KOPT-K1 (cell line): ENCODE data around the gene WDR6.

Experiments
- H3K27ac ChIP-seq: fragments of 200-600 bp; sonication (generic); 2 replicates; pipeline ENCODE4 v1.5.1; 2016; ENCODE audit warnings: antibody characterized with exemption, mild to moderate bottlenecking, low read depth, low read length; ENCODE audit not compliant: poor library complexity, severe bottlenecking
- H3K36me3 ChIP-seq: fragments of 200-600 bp; sonication (generic); 2 replicates; pipeline ENCODE4 v1.5.1; 2017; ENCODE audit warnings: antibody characterized with exemption, mild to moderate bottlenecking, low read length, moderate library complexity; ENCODE audit not compliant: insufficient read depth
- H3K9me3 ChIP-seq: fragments of 200-600 bp; sonication (generic); 2 replicates; pipeline ENCODE4 v1.5.1; 2017; ENCODE audit warnings: antibody characterized with exemption, low read length, mild to moderate bottlenecking; ENCODE audit not compliant: insufficient read depth, poor library complexity, severe bottlenecking

The WDR6 gene

GRCh38 chr3:48984663-48985062, 22.5 kb upstream of the WDR6 start:
- Histone ChIP-seq H3K36me3 (peaks cover 72% of the 10 kb centered on the region), H3K27ac (no peak overlapping the region), H3K9me3 (no peaks in the 10 kb centered on the region)

- H3K36me3 ChIP-seq: peaks cover 60% of the 10 kb centered on the region
- no peaks in the 10 kb centered on the region for H3K9me3 ChIP-seq
- no peak overlapping the region for H3K27ac ChIP-seq
Observed at GRCh38 chr3:48985831-48986376, 21.3 kb upstream of the WDR6 start.

- Histone ChIP-seq H3K9me3 (no peaks in the 10 kb centered on the region), H3K36me3 (peaks cover 26% of the 10 kb centered on the region), H3K27ac (peak overlapping the region; percentile 35)
Observed at GRCh38 chr3:48989126-48989795, 17.9 kb upstream of the WDR6 start.

DNA sequence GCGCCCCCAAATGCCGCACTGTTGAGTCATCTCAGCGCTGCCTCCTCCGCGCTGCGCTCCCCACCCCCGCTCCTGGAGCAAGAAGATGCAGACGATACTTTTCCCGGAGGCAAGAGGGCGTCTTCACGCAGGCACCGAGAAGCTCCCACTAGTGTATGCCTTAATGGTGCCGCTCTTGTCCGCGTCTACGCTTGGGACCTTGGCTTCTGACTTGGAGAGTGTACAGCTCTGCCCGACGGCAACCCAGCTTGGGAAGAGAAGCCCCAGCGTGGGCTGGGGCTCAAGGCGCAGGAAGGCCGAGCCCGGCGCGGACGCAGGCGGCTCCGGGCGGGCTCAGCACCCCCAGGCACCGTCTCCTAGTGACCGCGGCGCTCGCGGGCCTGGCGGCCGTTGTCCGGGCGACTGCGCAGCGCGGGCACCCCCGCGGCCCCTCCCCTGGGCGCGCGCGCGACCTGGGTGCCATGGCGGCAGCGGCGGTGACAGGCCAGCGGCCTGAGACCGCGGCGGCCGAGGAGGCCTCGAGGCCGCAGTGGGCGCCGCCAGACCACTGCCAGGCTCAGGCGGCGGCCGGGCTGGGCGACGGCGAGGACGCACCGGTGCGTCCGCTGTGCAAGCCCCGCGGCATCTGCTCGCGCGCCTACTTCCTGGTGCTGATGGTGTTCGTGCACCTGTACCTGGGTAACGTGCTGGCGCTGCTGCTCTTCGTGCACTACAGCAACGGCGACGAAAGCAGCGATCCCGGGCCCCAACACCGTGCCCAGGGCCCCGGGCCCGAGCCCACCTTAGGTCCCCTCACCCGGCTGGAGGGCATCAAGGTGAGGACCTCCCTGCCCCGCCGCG, 17.2 kb upstream of the WDR6 start, which contains the start of gene P4HTM:
Gene P4HTM, plus strand, starts transcription at position 446 of the 840 bp plus-strand sequence. Its CDS starts 16 bp downstream, at position 462.
- Histone ChIP-seq H3K9me3 (no peaks in the 10 kb centered on the region), H3K27ac (peak within 1 kb of the TSS; percentile 35)

GRCh38 chr3:48990636-48991469, 16.3 kb upstream of the WDR6 start:
- no peak overlapping the region for H3K27ac ChIP-seq
- peaks cover 11% of the 10 kb centered on the region for H3K36me3 ChIP-seq
- no peaks in the 10 kb centered on the region for H3K9me3 ChIP-seq

More for the DNA sequence above, 17.2 kb upstream of the WDR6 start, which contains the start of gene P4HTM:
- H3K36me3 ChIP-seq: peaks cover 19% of the 10 kb centered on the region

- Histone ChIP-seq H3K9me3 (no peaks in the 10 kb centered on the region), H3K36me3 (no peaks in the 10 kb centered on the region), H3K27ac (no peak overlapping the region)
Observed at GRCh38 chr3:48991851-48992545, 15.2 kb upstream of the WDR6 start.

DNA sequence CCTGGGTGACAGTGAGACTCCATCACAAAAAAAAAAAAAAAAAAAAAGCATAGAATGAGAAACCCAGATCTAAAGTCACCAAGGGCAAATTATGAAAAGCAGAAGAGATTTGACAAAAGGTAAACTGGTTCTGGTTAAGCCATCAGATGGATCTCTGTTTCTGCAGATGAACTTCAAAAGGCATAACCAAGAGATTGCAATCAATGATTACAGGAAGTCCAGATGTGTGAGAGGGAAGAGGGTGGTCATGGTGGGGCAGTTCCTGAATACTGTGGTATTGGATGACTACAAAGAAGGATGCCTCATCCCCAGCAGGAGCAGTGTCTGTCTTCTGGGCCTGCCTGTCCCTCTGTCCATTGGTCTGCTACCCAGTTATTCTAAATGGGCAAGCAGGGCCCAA, 13.4 kb upstream of the WDR6 start:
- no peaks in the 10 kb centered on the region for H3K9me3 ChIP-seq
- H3K27ac ChIP-seq: no peak overlapping the region
- no peaks in the 10 kb centered on the region for H3K36me3 ChIP-seq

DNA sequence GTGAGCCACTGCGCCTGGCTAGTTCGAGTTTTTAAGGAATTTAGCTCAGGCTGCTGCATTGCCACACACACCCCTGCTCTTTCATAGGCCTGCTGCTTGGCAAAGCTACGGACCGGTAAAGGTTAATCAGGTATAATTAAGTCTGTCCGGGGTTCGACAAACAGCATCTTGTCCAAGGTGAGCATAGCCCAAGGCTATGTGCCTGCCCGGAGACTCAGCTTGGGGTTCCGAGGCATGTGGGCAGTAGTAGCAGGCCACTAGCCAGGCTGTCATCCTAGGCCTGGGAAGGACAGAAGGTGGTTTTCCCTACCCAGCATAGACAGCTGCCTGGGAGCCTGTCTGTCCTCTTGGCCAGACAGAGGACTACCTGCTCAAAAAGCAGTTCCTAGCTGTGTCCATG, 10.6 kb upstream of the WDR6 start:
- Histone ChIP-seq H3K36me3 (no peaks in the 10 kb centered on the region), H3K9me3 (no peaks in the 10 kb centered on the region), H3K27ac (no peak overlapping the region)

DNA sequence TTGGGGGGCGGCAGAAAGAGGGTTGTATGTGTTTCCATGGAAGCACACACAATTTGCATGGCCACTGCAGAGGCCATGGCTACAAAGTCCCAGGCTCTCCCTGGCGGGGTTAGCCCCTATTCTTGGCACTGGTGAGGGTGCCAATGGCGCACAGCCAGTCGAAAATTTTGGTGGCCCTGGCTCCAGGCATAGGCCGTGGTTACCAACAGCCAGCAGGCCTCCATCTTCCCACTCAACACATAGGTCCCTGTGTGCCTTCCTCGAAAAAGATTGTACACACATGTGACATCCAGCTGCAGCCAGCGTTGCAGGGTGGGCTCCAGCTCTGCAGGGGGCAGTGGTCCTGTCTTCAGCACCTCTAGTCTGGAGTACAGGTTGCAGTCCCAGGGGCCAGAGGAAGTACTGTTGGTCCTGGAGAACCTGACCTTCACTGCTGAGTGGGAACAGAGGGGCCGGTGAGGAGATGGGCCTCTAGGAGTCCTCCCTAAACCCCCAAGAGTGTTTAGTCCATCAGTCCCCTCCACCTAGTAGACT, 10.0 kb upstream of the WDR6 start:
- Histone ChIP-seq H3K9me3 (no peaks in the 10 kb centered on the region), H3K27ac (no peak overlapping the region), H3K36me3 (no peaks in the 10 kb centered on the region)

DNA sequence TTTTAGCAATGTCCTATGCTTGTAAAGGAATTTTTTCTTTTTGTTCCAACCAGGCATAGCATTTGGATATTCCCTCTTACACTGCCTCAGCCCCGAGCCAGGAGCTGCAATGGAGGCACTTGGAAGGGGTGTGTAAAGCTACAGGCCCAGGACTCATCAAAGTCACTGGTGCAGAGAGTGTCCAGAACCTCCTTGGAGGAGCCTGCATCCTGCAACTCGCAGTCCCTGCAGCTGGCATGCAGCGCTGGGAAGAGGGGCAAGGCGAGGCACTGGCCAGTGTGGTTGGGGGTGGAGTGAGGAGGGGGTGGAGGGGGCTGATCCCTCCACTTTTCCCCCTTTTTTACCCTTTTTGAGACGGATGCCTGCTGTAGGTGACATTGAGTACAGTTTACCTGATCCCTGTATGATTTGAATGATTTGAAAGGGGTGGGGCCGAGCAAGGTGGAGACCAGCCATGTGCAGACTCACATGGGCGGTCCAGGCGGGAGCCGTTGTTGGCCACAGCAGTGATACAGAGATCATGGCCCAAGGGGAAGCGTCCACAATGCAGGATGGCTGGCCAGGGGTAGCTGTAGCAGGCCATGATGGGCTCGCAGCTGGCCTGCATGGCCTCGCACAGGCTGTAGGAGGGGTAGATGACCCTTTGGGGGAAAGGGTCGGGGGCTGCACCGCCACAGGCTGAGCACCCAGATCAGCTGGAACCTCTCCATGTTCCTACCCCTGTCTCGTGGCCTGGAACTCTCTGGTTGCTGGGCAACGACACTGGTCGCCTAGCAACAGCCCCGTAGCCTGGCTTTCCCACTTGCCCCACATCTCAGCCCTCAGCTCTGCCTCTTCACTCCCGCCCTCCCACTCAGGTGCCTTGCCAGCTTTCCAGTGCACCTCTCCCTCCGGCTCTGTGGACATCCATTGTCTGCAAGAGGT, 9.2 kb upstream of the WDR6 start:
- Histone ChIP-seq H3K36me3 (no peaks in the 10 kb centered on the region), H3K9me3 (no peaks in the 10 kb centered on the region), H3K27ac (no peak overlapping the region)

DNA sequence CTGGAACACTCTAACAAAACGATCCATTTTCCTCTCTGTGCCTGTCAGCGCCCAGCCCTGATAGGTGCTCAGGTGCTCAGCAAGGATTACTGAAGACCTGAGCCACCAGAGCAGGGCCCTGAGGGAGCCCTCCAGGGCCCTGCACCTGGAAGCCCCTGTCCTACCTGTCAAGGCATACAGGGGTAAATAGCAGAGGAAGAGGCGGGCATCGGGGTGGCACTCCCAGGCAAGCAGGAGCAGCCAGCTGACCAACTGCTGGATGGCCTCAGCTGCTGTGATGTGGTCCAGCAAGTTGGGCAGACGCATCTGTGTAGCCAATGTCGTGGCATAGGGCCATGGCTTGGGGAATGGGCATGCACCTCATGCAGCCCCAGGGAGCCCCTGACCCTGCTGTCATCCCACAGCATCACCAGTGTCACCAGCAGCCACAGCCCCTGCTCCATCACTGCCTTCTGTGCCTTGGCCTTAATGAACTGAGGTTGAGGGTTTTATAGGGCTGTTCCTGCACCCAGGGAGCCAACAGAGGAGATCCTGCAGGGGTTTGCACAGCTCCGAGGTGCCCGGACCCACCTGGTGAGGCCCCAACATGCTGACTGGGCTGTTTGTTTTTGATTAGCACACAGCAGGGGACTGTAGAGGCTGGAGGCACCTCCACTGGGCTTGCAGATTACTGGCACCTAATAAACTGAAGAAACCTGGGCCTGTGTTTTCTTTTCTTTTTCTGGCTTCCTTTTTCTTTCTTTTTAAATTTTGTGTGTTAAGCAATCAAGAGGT, 7.9 kb upstream of the WDR6 start:
- H3K36me3 ChIP-seq: no peaks in the 10 kb centered on the region
- H3K27ac ChIP-seq: no peak overlapping the region

GRCh38 chr3:49001155-49001554, 6.0 kb upstream of the WDR6 start:
- H3K27ac ChIP-seq: no peak overlapping the region
- H3K9me3 ChIP-seq: no peaks in the 10 kb centered on the region
- H3K36me3 ChIP-seq: no peaks in the 10 kb centered on the region

More for the DNA sequence above, 7.9 kb upstream of the WDR6 start:
- H3K9me3 ChIP-seq: no peaks in the 10 kb centered on the region
